Thyroid gland (tissue), 4 donors: ENCODE data around the gene ADAMTS20. TPM values are rescaled to one million over a fixed set of nuclear protein-coding genes. Genes with fewer than 3 reads are reported as not detected.

ENCODE experiments used
- DNase-seq, 2 donors: peaks; one replicate each; pipeline ENCODE4 v3.0.0-alpha.2; 2019
- H3K27ac ChIP-seq, 3 donors: fragments of 200-600 bp; sonication (generic); 1 replicate in 2 of 3; 2 replicates in 1 of 3; pipeline ENCODE4 v1.5.1; 2016 to 2019; ENCODE audit warnings: mild to moderate bottlenecking in 1 of 3, moderate library complexity in 1 of 3
- H3K27me3 ChIP-seq: fragments of 200-600 bp; sonication (generic); one replicate; pipeline ENCODE4 v1.5.1; 2019
- H3K36me3 ChIP-seq, 2 donors: fragments of 200-600 bp; sonication (generic); one replicate each; pipeline ENCODE4 v1.5.1; 2016 to 2019
- H3K4me1 ChIP-seq, 2 donors: fragments of 200-600 bp; sonication (generic); one replicate each; pipeline ENCODE4 v1.5.1; 2017 to 2019
- H3K4me3 ChIP-seq, 3 donors: fragments of 200-600 bp; sonication (generic); replicated peaks in 1 of 3; 1 replicate in 2 of 3; 2 replicates in 1 of 3; pipeline ENCODE4 v1.5.1; 2016; ENCODE audit warnings: mild to moderate bottlenecking in 1 of 3
- H3K9me3 ChIP-seq: fragments of 200-600 bp; sonication (generic); one replicate; pipeline ENCODE4 v1.5.1; 2017
- CTCF ChIP-seq, 6 experiments: fragments of 200-600 bp in 3 of 6; fragments of 450-650 bp in 3 of 6; sonication (generic) in 3 of 6; IDR thresholded peaks; one replicate each; pipeline ENCODE4 v1.5.1; 2016 to 2019; ENCODE audit warnings: antibody characterized with exemption in 6 of 6, mild to moderate bottlenecking in 2 of 6, inconsistent platforms in 1 of 6, moderate library complexity in 1 of 6
- POLR2A ChIP-seq, 2 donors: fragments of 450-650 bp; IDR thresholded peaks; one replicate each; pipeline ENCODE4 v1.6.1; 2017; ENCODE audit warnings: antibody characterized with exemption in 2 of 2, mild to moderate bottlenecking in 2 of 2, moderate library complexity in 1 of 2
- WGBS, 2 donors: methylation state at CpG; one replicate each; pipeline ENCODE4 v1.1.5; 2017; 5-methylcytosine and 5-hydroxymethylcytosine counted together
- intact Hi-C: fragments of 100-400 bp; cut with DNase I; formaldehyde crosslinking; loops from one replicate; pipeline ENCODE4 v1.15.1; 2023
- total RNA-seq, 4 donors: library from RNA; depleted of rRNA; stranded (reverse); fragments of >200 nt; gene quantifications; one replicate each; pipeline ENCODE4 v1.2.3, GENCODE V29; 2016

ADAMTS20 gene
- total RNA-seq: under 1 TPM in 1 of 4 donors, not detected in 3; 0.11 TPM

GRCh38 chr12:43551971-43552559 is at the start of gene ADAMTS20:
TSS of gene ADAMTS20 (minus strand) at chr12:43552203. CDS start at chr12:43551921, 282 bp downstream.
- DNase-seq: no peak
- Histone ChIP-seq H3K36me3 (no peaks in the 10 kb centered on the region), H3K27ac (no peak within 1 kb of the TSS), H3K27me3 (no peaks in the 10 kb centered on the region), H3K4me1 (no peaks in the 10 kb centered on the region), H3K4me3 (no peak within 1 kb of the TSS), H3K9me3 (no peaks in the 10 kb centered on the region)
- intact Hi-C loops: no loop called here
- 1 to 6% methylated on average over 13 to 26 of the region's 51 CpGs for WGBS, 2 donors
- TF ChIP-seq POLR2A (IDR thresholded peaks at IDR 0.05) (no peak), CTCF (IDR thresholded peaks at IDR 0.05) (no peak)

GRCh38 chr12:43599708-43600107 is 47.7 kb upstream of the ADAMTS20 start:
- 80 to 90% methylated on average over 1 of the region's 1 CpG for WGBS, 2 donors
- Histone ChIP-seq H3K36me3 (no peaks in the 10 kb centered on the region), H3K4me1 (no peaks in the 10 kb centered on the region), H3K27me3 (no peaks in the 10 kb centered on the region), H3K27ac (no peak overlapping the region), H3K9me3 (no peaks in the 10 kb centered on the region), H3K4me3 (no peak overlapping the region)
- DNase-seq: no peak
- intact Hi-C loops: no loop called here
- no peak for TF ChIP-seq CTCF (IDR thresholded peaks at IDR 0.05)
- TF ChIP-seq POLR2A (IDR thresholded peaks at IDR 0.05): no peak

GRCh38 chr12:43599066-43599465 is 47.1 kb upstream of the ADAMTS20 start:
- H3K9me3 ChIP-seq: no peaks in the 10 kb centered on the region
- no peak for TF ChIP-seq CTCF (IDR thresholded peaks at IDR 0.05)
- no peak for TF ChIP-seq POLR2A (IDR thresholded peaks at IDR 0.05)
- 90 to 92% methylated on average over 3 of the region's 3 CpGs for WGBS, 2 donors
- no peaks in the 10 kb centered on the region for H3K36me3 ChIP-seq
- H3K4me1 ChIP-seq: no peaks in the 10 kb centered on the region
- no peak for DNase-seq
- intact Hi-C loops: no loop called here
- H3K27ac ChIP-seq: no peak overlapping the region
- no peak overlapping the region for H3K4me3 ChIP-seq
- H3K27me3 ChIP-seq: no peaks in the 10 kb centered on the region

GRCh38 chr12:43590307-43590706 is 38.3 kb upstream of the ADAMTS20 start:
- intact Hi-C loops: no loop called here
- Histone ChIP-seq H3K4me3 (no peak overlapping the region), H3K9me3 (no peaks in the 10 kb centered on the region), H3K4me1 (no peaks in the 10 kb centered on the region), H3K27ac (no peak overlapping the region), H3K36me3 (no peaks in the 10 kb centered on the region), H3K27me3 (no peaks in the 10 kb centered on the region)
- TF ChIP-seq CTCF (IDR thresholded peaks at IDR 0.05): no peak
- TF ChIP-seq POLR2A (IDR thresholded peaks at IDR 0.05): no peak
- no peak for DNase-seq
- 57 to 61% methylated on average over 1 of the region's 1 CpG for WGBS, 2 donors

- Histone ChIP-seq H3K36me3 (no peaks in the 10 kb centered on the region), H3K4me1 (no peaks in the 10 kb centered on the region), H3K9me3 (no peaks in the 10 kb centered on the region), H3K27ac (no peak overlapping the region), H3K4me3 (no peak overlapping the region), H3K27me3 (no peaks in the 10 kb centered on the region)
- no peak for DNase-seq
- TF ChIP-seq CTCF (IDR thresholded peaks at IDR 0.05): no peak
- TF ChIP-seq POLR2A (IDR thresholded peaks at IDR 0.05): no peak
- WGBS, 2 donors: 66 to 75% methylated on average over 7 of the region's 7 CpGs
- intact Hi-C loops: no loop called here
Observed at GRCh38 chr12:43586646-43587245, 34.7 kb upstream of the ADAMTS20 start.
